ENCODE results near the gene MED12L. TPM values are rescaled to one million over a fixed set of nuclear protein-coding genes. Genes with fewer than 3 reads are reported as not detected.

The MED12L gene
- total RNA-seq, 1 experiment from 2014 or later, result 6.4 TPM

DNA sequence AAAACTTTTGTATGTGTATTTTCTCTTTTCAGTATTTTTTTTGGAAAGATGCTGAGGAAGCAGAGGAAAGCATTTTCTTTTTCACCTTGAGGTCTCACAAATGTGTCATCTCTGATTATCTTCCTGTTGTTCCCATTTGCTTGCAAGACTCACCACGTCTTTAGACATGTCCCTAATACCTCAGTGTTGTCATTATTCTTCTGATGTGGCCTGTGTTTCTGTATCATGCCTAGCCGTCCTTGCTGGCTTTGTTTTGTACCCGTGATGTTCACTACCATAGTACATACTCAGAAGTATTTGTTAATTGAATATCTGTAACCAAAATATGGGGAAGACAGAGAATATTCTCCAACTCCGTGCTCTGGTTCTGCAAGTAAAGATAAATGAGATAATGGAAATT lies 197.9 kb downstream of the MED12L start:
- POLR2A ChIA-PET, result no interaction called here

DNA sequence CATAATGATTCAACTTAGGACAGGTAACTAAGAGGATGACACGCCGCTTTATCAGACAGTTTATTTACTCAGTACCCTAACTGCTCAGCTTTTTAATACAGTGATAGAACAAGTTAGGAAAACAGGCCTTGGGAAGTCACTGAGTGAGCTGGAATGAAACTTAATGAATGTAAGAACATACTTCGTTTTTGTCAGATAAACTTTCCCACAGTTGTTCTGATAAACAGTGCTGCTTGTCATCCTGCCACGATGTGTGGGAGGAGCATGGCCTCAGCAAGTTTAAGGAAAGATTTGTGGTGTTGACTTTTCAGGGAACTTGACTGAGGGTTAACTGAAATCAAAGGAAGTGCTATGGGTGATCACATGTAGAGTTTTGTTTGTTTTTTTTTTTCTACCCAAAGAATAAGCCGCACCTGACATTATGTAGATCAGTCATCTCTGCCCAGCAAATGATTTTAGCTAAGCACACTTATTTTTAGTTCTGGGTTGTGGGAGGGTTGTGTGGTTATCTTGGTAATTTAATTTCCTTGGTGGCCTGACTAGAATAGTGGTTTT lies 198.5 kb downstream of the MED12L start:
- ChIA-PET RAD21 (ENCODE audit: low non-redundant PET in 1 of 2, low total read pairs in 2 of 2, uncharacterized antibody in 2 of 2, unreplicated experiment in 2 of 2) (no interaction called here), CTCF (interaction anchor here (1.0 to 2.1 kb wide), 2 partner anchors 56 to 116 kb away, joined by 3 to 5 read pairs; no protein-coding TSS in a partner anchor), POLR2A (no interaction called here)
- no peaks in the 10 kb centered on the region for H3K9me2 ChIP-seq (ENCODE audit: insufficient read depth)
- no peak overlapping the region for H3K4me2 ChIP-seq (ENCODE audit: low read length)
- no peak overlapping the region for H3K9ac ChIP-seq (ENCODE audit: low read length)
- ATAC-seq (no peak), DNase-seq (ENCODE audit: low read depth, low spot score) (no peak)
- no peak overlapping the region for H3K4me3 ChIP-seq (replicated peaks in 1 of 2; ENCODE audit: low read depth in 1 of 2, low read length in 2 of 2)
- no peak overlapping the region for H3K27ac ChIP-seq (ENCODE audit: low read depth, low read length)
- no peaks in the 10 kb centered on the region for H3K9me3 ChIP-seq (ENCODE audit: control insufficient read depth in 1 of 2, insufficient read depth in 1 of 2, low read depth in 1 of 2, low read length in 2 of 2)
- no peaks in the 10 kb centered on the region for H3K36me3 ChIP-seq (ENCODE audit: control insufficient read depth in 1 of 2, insufficient read depth in 2 of 2, low read length in 2 of 2)
- TF ChIP-seq ZNF274 (IDR thresholded peaks at IDR 0.05; ENCODE audit: low read depth, low read length) (no peak), CBX3 (IDR thresholded peaks at IDR 0.05; ENCODE audit: low read depth) (no peak), SRF (IDR thresholded peaks at IDR 0.05; ENCODE audit: low read depth) (no peak), SIN3A (IDR thresholded peaks at IDR 0.05; ENCODE audit: low read depth) (no peak), SP1 (IDR thresholded peaks at IDR 0.05; ENCODE audit: low read depth) (no peak), JUND (IDR thresholded peaks at IDR 0.05) (no peak), EGR1 (IDR thresholded peaks at IDR 0.05; ENCODE audit: low read depth) (no peak), RAD21 (IDR thresholded peaks at IDR 0.05; ENCODE audit: low read depth) (no peak), YY1 (IDR thresholded peaks at IDR 0.05; ENCODE audit: extremely low read depth, insufficient replicate concordance, low read depth, low read length) (no peak), EZH2 (IDR thresholded peaks at IDR 0.05) (no peak), EZH2phosphoT487 (IDR thresholded peaks at IDR 0.05; ENCODE audit: borderline replicate concordance) (no peak), FOSL1 (IDR thresholded peaks at IDR 0.05; ENCODE audit: low read depth) (no peak), ZFX (IDR thresholded peaks at IDR 0.05) (no peak), CEBPB (IDR thresholded peaks at IDR 0.05; ENCODE audit: low read depth) (no peak), ELF1 (IDR thresholded peaks at IDR 0.05; ENCODE audit: borderline replicate concordance, low read depth) (no peak)
- TF ChIP-seq, protein P1, sequence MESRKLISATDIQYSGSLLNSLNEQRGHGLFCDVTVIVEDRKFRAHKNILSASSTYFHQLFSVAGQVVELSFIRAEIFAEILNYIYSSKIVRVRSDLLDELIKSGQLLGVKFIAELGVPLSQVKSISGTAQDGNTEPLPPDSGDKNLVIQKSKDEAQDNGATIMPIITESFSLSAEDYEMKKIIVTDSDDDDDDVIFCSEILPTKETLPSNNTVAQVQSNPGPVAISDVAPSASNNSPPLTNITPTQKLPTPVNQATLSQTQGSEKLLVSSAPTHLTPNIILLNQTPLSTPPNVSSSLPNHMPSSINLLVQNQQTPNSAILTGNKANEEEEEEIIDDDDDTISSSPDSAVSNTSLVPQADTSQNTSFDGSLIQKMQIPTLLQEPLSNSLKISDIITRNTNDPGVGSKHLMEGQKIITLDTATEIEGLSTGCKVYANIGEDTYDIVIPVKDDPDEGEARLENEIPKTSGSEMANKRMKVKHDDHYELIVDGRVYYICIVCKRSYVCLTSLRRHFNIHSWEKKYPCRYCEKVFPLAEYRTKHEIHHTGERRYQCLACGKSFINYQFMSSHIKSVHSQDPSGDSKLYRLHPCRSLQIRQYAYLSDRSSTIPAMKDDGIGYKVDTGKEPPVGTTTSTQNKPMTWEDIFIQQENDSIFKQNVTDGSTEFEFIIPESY (IDR thresholded peaks at IDR 0.05; ENCODE audit: extremely low read depth, insufficient replicate concordance, low read length), result no peak
- TF ChIP-seq, protein P2, sequence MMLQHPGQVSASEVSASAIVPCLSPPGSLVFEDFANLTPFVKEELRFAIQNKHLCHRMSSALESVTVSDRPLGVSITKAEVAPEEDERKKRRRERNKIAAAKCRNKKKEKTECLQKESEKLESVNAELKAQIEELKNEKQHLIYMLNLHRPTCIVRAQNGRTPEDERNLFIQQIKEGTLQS (IDR thresholded peaks at IDR 0.05), result no peak
- TF ChIP-seq, protein P3, sequence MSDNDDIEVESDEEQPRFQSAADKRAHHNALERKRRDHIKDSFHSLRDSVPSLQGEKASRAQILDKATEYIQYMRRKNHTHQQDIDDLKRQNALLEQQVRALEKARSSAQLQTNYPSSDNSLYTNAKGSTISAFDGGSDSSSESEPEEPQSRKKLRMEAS (IDR thresholded peaks at IDR 0.05), result no peak
- H3K4me1 ChIP-seq (ENCODE audit: control insufficient read depth in 1 of 2, insufficient read depth in 2 of 2, low read length in 2 of 2), result no peaks in the 10 kb centered on the region
- no peaks in the 10 kb centered on the region for H3K79me2 ChIP-seq (ENCODE audit: insufficient read depth, low read length)
- no peak overlapping the region for H2AFZ ChIP-seq (ENCODE audit: low read depth, low read length, poor library complexity, severe bottlenecking)
- no TSS peak for BruUV-seq (replicated peaks)
- no peaks in the 10 kb centered on the region for H4K20me1 ChIP-seq (ENCODE audit: insufficient read depth)
- intact Hi-C loops (cut with micrococcal nuclease), result loop anchor here (1.0 to 10.0 kb wide), 5 partner anchors 56 to 497 kb away; no protein-coding TSS in a partner anchor
- H3K27me3 ChIP-seq (ENCODE audit: insufficient read depth, low read length), result no peaks in the 10 kb centered on the region

More for the DNA sequence above, 197.9 kb downstream of the MED12L start:
- Histone ChIP-seq H3K4me1 (ENCODE audit: control insufficient read depth in 1 of 2, insufficient read depth in 2 of 2, low read length in 2 of 2) (no peaks in the 10 kb centered on the region), H3K4me3 (replicated peaks in 1 of 2; ENCODE audit: low read depth in 1 of 2, low read length in 2 of 2) (no peak overlapping the region), H3K27ac (ENCODE audit: low read depth, low read length) (no peak overlapping the region), H3K36me3 (ENCODE audit: control insufficient read depth in 1 of 2, insufficient read depth in 2 of 2, low read length in 2 of 2) (no peaks in the 10 kb centered on the region), H2AFZ (ENCODE audit: low read depth, low read length, poor library complexity, severe bottlenecking) (no peak overlapping the region), H3K9me2 (ENCODE audit: insufficient read depth) (no peaks in the 10 kb centered on the region), H3K79me2 (ENCODE audit: insufficient read depth, low read length) (no peaks in the 10 kb centered on the region), H4K20me1 (ENCODE audit: insufficient read depth) (no peaks in the 10 kb centered on the region), H3K9ac (ENCODE audit: low read length) (no peak overlapping the region), H3K27me3 (ENCODE audit: insufficient read depth, low read length) (no peaks in the 10 kb centered on the region), H3K9me3 (ENCODE audit: control insufficient read depth in 1 of 2, insufficient read depth in 1 of 2, low read depth in 1 of 2, low read length in 2 of 2) (no peaks in the 10 kb centered on the region), H3K4me2 (ENCODE audit: low read length) (no peak overlapping the region)
- no peak for ATAC-seq
- ChIA-PET RAD21 (ENCODE audit: low non-redundant PET in 1 of 2, low total read pairs in 2 of 2, uncharacterized antibody in 2 of 2, unreplicated experiment in 2 of 2) (no interaction called here), CTCF (interaction anchor here (2.1 kb wide), 1 partner anchor 115 kb away, joined by 5 read pairs; no protein-coding TSS in a partner anchor)
- DNase-seq (ENCODE audit: low read depth, low spot score), result no peak
- no TSS peak for BruUV-seq (replicated peaks)
- TF ChIP-seq YY1 (IDR thresholded peaks at IDR 0.05; ENCODE audit: extremely low read depth, insufficient replicate concordance, low read depth, low read length), result no peak
- intact Hi-C loops (cut with micrococcal nuclease), result loop anchor here (1.0 to 10.0 kb wide), 5 partner anchors 55 to 496 kb away; no protein-coding TSS in a partner anchor
